SK-N-SH treated with all-trans-retinoic acid at 6 μM for 48 hours (cell line): ENCODE measurements around the gene VAT1.

Experiments used
- ATAC-seq: fragments of 200-7000 bp; cut with Tn5 transposase; 3 replicates; pipeline ENCODE4 v1.9.1; 2020; ENCODE audit warnings: mild to moderate bottlenecking, moderate library complexity
- ARNTL ChIP-seq: fragments of 450-650 bp; formaldehyde crosslinking; IDR thresholded peaks from 2 replicates; pipeline ENCODE4 v1.5.0; 2020; ENCODE audit warnings: low read depth, mild to moderate bottlenecking, moderate library complexity, borderline replicate concordance
- CREB5 ChIP-seq: fragments of 250-450 bp; sonication (Bioruptor Pico); IDR thresholded peaks from 2 replicates; pipeline ENCODE4 v1.5.1; 2020; ENCODE audit warnings: low read depth, mild to moderate bottlenecking, moderate library complexity
- CSDC2 ChIP-seq: fragments of 250-450 bp; sonication (Bioruptor Pico); IDR thresholded peaks from 2 replicates; pipeline ENCODE4 v1.5.0; 2020; ENCODE audit warnings: mild to moderate bottlenecking, moderate library complexity
- ESRRG ChIP-seq: fragments of 250-450 bp; sonication (Bioruptor Pico); IDR thresholded peaks from 2 replicates; pipeline ENCODE4 v1.6.1; 2021; ENCODE audit warnings: mild to moderate bottlenecking
- GLIS3 ChIP-seq: fragments of 250-450 bp; sonication (Bioruptor Pico); IDR thresholded peaks from 2 replicates; pipeline ENCODE4 v1.5.0; 2020; ENCODE audit warnings: mild to moderate bottlenecking, moderate library complexity
- OSR1 ChIP-seq: fragments of 250-450 bp; sonication (Bioruptor Pico); IDR thresholded peaks from 2 replicates; pipeline ENCODE4 v1.8.0; 2022; ENCODE audit warnings: moderate library complexity, mild to moderate bottlenecking, inconsistent platforms
- PPARA ChIP-seq: fragments of 250-450 bp; sonication (Bioruptor Pico); IDR thresholded peaks from 2 replicates; pipeline ENCODE4 v1.5.0; 2020; ENCODE audit warnings: mild to moderate bottlenecking, borderline replicate concordance
- RARB ChIP-seq: fragments of 250-450 bp; sonication (Bioruptor Pico); IDR thresholded peaks from 2 replicates; pipeline ENCODE4 v1.8.0; 2021; ENCODE audit warnings: mild to moderate bottlenecking, moderate library complexity
- TCF4 ChIP-seq: fragments of 250-450 bp; sonication (Bioruptor Pico); IDR thresholded peaks from 2 replicates; pipeline ENCODE4 v1.8.0; 2021; ENCODE audit warnings: mild to moderate bottlenecking, moderate library complexity, borderline replicate concordance
- TOX ChIP-seq: fragments of 250-450 bp; sonication (Bioruptor Pico); IDR thresholded peaks from 2 replicates; pipeline ENCODE4 v1.8.0; 2021; ENCODE audit warnings: mild to moderate bottlenecking, moderate library complexity, borderline replicate concordance
- ZC3H10 ChIP-seq: fragments of 250-450 bp; sonication (Bioruptor Pico); IDR thresholded peaks from 2 replicates; pipeline ENCODE4 v1.5.1; 2021; ENCODE audit warnings: mild to moderate bottlenecking, moderate library complexity
- ZFP3 ChIP-seq: fragments of 250-450 bp; sonication (Bioruptor Pico); IDR thresholded peaks from 2 replicates; pipeline ENCODE4 v1.5.0; 2020; ENCODE audit warnings: mild to moderate bottlenecking, moderate library complexity
- ZFP30 ChIP-seq: fragments of 450-650 bp; formaldehyde crosslinking; IDR thresholded peaks from 2 replicates; pipeline ENCODE4 v1.5.0; 2022; ENCODE audit warnings: mild to moderate bottlenecking, moderate library complexity
- ZNF565 ChIP-seq: fragments of 450-650 bp; formaldehyde crosslinking; conservative IDR thresholded peaks from 2 replicates; pipeline ENCODE4 v1.5.0; 2020; ENCODE audit warnings: low read depth, mild to moderate bottlenecking, moderate library complexity
- ZNF70 ChIP-seq: fragments of 450-650 bp; formaldehyde crosslinking; IDR thresholded peaks from 2 replicates; pipeline ENCODE4 v1.5.0; 2020; ENCODE audit warnings: mild to moderate bottlenecking, moderate library complexity
- ZNF8 ChIP-seq: fragments of 450-650 bp; formaldehyde crosslinking; IDR thresholded peaks from 2 replicates; pipeline ENCODE4 v1.5.0; 2020; ENCODE audit warnings: mild to moderate bottlenecking, moderate library complexity
- TF ChIP-seq, protein P1 (sequence below): fragments of 250-450 bp; sonication (Bioruptor Pico); IDR thresholded peaks from 2 replicates; pipeline ENCODE4 v1.5.1; 2021; ENCODE audit warnings: mild to moderate bottlenecking, moderate library complexity
- TF ChIP-seq, protein P2 (sequence below): fragments of 250-450 bp; sonication (Bioruptor Pico); IDR thresholded peaks from 2 replicates; pipeline ENCODE4 v1.8.0; 2020; ENCODE audit warnings: mild to moderate bottlenecking, moderate library complexity, borderline replicate concordance
- TF ChIP-seq, protein P3 (sequence below): fragments of 250-450 bp; sonication (Bioruptor Pico); IDR thresholded peaks from 2 replicates; pipeline ENCODE4 v1.8.0; 2021; ENCODE audit warnings: low read depth, mild to moderate bottlenecking, moderate library complexity, borderline replicate concordance
- TF ChIP-seq, protein P4 (sequence below): fragments of 250-450 bp; sonication (Bioruptor Pico); IDR thresholded peaks from 2 replicates; pipeline ENCODE4 v1.5.0; 2020; ENCODE audit warnings: mild to moderate bottlenecking, moderate library complexity

The VAT1 gene

DNA sequence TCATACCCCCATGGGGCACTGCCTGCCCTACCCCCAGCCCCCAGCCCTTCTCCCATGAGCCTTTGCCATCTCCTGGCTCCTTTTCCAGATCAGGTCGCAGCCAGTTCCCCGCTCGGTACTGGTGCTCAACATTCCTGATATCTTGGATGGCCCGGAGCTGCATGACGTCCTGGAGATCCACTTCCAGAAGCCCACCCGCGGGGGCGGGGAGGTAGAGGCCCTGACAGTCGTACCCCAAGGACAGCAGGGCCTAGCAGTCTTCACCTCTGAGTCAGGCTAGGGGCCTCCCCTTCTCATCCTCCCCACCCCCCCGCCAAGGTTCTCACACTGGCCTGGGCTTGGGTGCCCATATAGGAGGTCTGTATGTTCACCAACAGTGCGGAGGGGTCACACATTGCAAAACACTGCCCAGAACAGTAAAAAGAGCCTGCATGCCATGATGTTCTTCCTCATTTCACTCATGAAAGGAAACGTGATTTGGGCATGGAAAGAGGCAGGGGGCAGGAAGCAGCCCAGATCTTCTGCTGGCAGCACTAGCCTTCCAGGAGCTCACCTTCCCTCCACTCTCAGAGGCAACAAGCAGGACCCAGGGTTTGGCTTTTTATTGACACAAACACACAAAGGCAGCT lies 8.1 kb downstream of the VAT1 start:
- ATAC-seq, result no peak
- TF ChIP-seq ARNTL (CRISPR knock-in tag) (no peak), ZNF8 (CRISPR knock-in tag) (no peak), ZC3H10 (no peak), RARB (CRISPR knock-in tag) (no peak), ZFP3 (no peak)
- TF ChIP-seq, protein P1, sequence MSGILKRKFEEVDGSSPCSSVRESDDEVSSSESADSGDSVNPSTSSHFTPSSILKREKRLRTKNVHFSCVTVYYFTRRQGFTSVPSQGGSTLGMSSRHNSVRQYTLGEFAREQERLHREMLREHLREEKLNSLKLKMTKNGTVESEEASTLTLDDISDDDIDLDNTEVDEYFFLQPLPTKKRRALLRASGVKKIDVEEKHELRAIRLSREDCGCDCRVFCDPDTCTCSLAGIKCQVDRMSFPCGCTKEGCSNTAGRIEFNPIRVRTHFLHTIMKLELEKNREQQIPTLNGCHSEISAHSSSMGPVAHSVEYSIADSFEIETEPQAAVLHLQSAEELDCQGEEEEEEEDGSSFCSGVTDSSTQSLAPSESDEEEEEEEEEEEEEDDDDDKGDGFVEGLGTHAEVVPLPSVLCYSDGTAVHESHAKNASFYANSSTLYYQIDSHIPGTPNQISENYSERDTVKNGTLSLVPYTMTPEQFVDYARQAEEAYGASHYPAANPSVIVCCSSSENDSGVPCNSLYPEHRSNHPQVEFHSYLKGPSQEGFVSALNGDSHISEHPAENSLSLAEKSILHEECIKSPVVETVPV (CRISPR knock-in tag), result no peak
- TF ChIP-seq, protein P2, sequence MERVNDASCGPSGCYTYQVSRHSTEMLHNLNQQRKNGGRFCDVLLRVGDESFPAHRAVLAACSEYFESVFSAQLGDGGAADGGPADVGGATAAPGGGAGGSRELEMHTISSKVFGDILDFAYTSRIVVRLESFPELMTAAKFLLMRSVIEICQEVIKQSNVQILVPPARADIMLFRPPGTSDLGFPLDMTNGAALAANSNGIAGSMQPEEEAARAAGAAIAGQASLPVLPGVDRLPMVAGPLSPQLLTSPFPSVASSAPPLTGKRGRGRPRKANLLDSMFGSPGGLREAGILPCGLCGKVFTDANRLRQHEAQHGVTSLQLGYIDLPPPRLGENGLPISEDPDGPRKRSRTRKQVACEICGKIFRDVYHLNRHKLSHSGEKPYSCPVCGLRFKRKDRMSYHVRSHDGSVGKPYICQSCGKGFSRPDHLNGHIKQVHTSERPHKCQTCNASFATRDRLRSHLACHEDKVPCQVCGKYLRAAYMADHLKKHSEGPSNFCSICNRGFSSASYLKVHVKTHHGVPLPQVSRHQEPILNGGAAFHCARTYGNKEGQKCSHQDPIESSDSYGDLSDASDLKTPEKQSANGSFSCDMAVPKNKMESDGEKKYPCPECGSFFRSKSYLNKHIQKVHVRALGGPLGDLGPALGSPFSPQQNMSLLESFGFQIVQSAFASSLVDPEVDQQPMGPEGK (CRISPR knock-in tag), result no peak
- TF ChIP-seq, protein P3, sequence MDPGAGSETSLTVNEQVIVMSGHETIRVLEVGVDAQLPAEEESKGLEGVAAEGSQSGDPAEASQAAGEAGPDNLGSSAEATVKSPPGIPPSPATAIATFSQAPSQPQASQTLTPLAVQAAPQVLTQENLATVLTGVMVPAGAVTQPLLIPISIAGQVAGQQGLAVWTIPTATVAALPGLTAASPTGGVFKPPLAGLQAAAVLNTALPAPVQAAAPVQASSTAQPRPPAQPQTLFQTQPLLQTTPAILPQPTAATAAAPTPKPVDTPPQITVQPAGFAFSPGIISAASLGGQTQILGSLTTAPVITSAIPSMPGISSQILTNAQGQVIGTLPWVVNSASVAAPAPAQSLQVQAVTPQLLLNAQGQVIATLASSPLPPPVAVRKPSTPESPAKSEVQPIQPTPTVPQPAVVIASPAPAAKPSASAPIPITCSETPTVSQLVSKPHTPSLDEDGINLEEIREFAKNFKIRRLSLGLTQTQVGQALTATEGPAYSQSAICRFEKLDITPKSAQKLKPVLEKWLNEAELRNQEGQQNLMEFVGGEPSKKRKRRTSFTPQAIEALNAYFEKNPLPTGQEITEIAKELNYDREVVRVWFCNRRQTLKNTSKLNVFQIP, result no peak

GRCh38 chr17:43013296-43013695 lies 8.9 kb downstream of the VAT1 start:
- ATAC-seq, result no peak
- TF ChIP-seq TCF4 (CRISPR knock-in tag) (no peak), ZNF70 (no peak), ESRRG (CRISPR knock-in tag) (no peak), GLIS3 (CRISPR knock-in tag) (no peak), OSR1 (CRISPR knock-in tag) (no peak), CSDC2 (CRISPR knock-in tag) (no peak), PPARA (CRISPR knock-in tag) (no peak), RARB (CRISPR knock-in tag) (no peak), TOX (CRISPR knock-in tag) (no peak), CREB5 (CRISPR knock-in tag) (no peak), ZFP30 (CRISPR knock-in tag) (no peak), ZNF565 (no peak), ZNF8 (CRISPR knock-in tag) (no peak), ARNTL (CRISPR knock-in tag) (no peak)
- TF ChIP-seq, protein P2 (CRISPR knock-in tag), result no peak
- TF ChIP-seq, protein P4, sequence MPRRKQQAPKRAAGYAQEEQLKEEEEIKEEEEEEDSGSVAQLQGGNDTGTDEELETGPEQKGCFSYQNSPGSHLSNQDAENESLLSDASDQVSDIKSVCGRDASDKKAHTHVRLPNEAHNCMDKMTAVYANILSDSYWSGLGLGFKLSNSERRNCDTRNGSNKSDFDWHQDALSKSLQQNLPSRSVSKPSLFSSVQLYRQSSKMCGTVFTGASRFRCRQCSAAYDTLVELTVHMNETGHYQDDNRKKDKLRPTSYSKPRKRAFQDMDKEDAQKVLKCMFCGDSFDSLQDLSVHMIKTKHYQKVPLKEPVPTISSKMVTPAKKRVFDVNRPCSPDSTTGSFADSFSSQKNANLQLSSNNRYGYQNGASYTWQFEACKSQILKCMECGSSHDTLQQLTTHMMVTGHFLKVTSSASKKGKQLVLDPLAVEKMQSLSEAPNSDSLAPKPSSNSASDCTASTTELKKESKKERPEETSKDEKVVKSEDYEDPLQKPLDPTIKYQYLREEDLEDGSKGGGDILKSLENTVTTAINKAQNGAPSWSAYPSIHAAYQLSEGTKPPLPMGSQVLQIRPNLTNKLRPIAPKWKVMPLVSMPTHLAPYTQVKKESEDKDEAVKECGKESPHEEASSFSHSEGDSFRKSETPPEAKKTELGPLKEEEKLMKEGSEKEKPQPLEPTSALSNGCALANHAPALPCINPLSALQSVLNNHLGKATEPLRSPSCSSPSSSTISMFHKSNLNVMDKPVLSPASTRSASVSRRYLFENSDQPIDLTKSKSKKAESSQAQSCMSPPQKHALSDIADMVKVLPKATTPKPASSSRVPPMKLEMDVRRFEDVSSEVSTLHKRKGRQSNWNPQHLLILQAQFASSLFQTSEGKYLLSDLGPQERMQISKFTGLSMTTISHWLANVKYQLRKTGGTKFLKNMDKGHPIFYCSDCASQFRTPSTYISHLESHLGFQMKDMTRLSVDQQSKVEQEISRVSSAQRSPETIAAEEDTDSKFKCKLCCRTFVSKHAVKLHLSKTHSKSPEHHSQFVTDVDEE, result no peak
- TF ChIP-seq, protein P1 (CRISPR knock-in tag), result no peak
- TF ChIP-seq, protein P3, result no peak
